Muscle of arm (tissue), 12 donors: ENCODE data around the gene PAX3. TPM values are rescaled to one million over a fixed set of nuclear protein-coding genes. Genes with fewer than 3 reads are reported as not detected.

Experiments used
- polyA plus RNA-seq, 12 donors: library from polyadenylated mRNA; unstranded; fragments of 120-200 nt; gene quantifications; one replicate each; pipeline ENCODE4 v1.2.1, GENCODE V29; 2013; ENCODE audit not compliant: insufficient read length in 12 of 12

The PAX3 gene
- polyA plus RNA-seq, 12 donors = 0.95 to 5.3 (median 2.3) TPM; not detected in 2

Other genes starting within 250 kb of the PAX3 start
- gene SGPP2, start 125.5 kb upstream of the PAX3 start, polyA plus RNA-seq = 10 to 100 TPM in 1 of 12 donors, 1 to 10 TPM in 7, under 1 TPM in 3, not detected in 1; 0.43 to 13.6 (median 1.8) TPM